Activated CD8-positive, alpha-beta memory T cell treated with anti-CD3 and anti-CD28 coated beads for 1 hour (primary cell): ENCODE data around the gene RUFY1.
"Not testable (repeated sequence)": the region's sequence is repeated elsewhere in the genome, so short reads cannot be mapped to it uniquely, and the experiment has no call there.

Source experiments
- DNase-seq, 2 donors: peaks; one replicate each; pipeline ENCODE4 v3.0.0-alpha.2; 2020; ENCODE audit warnings: low read depth in 1 of 2; ENCODE audit errors: extremely low read depth in 1 of 2

The RUFY1 gene

GRCh38 chr5:179550511-179551342 lies at the start of gene RUFY1:
RUFY1 (plus strand) TSS chr5:179550554; CDS start chr5:179550570, 16 bp downstream.
- DNase-seq = peak; percentile 39 to 76

- DNase-seq = not testable (repeated sequence)
These were observed 48.4 kb upstream of the RUFY1 start for GRCh38 chr5:179501997-179502396.

GRCh38 chr5:179502420-179502819 lies 47.9 kb upstream of the RUFY1 start:
- not testable (repeated sequence) for DNase-seq

GRCh38 chr5:179504191-179504590 lies 46.2 kb upstream of the RUFY1 start:
- no peak for DNase-seq

GRCh38 chr5:179504600-179505396 lies 45.6 kb upstream of the RUFY1 start:
- DNase-seq = no peak

GRCh38 chr5:179505636-179506261 lies 44.6 kb upstream of the RUFY1 start:
- no peak for DNase-seq

GRCh38 chr5:179509239-179509638 lies 41.1 kb upstream of the RUFY1 start:
- DNase-seq = no peak

- DNase-seq = no peak
These were observed 40.5 kb upstream of the RUFY1 start for GRCh38 chr5:179509845-179510244.

- no peak for DNase-seq
These were observed 37.8 kb upstream of the RUFY1 start for GRCh38 chr5:179512452-179513000.

- not testable (repeated sequence) for DNase-seq
These were observed 34.9 kb upstream of the RUFY1 start for GRCh38 chr5:179515501-179515900.

- no peak for DNase-seq
These were observed 34.1 kb upstream of the RUFY1 start for GRCh38 chr5:179516221-179516620.

- not testable (repeated sequence) for DNase-seq
These were observed 32.6 kb upstream of the RUFY1 start for GRCh38 chr5:179517746-179518145.

GRCh38 chr5:179518369-179518768 lies 32.0 kb upstream of the RUFY1 start:
- DNase-seq = not testable (repeated sequence)

GRCh38 chr5:179519416-179520070 lies 30.8 kb upstream of the RUFY1 start:
- not testable (repeated sequence) for DNase-seq

GRCh38 chr5:179522107-179522506 lies 28.2 kb upstream of the RUFY1 start:
- DNase-seq = not testable (repeated sequence)

GRCh38 chr5:179526978-179527377 lies 23.4 kb upstream of the RUFY1 start:
- no peak for DNase-seq

- DNase-seq = peak; percentile 32 to 57
These were observed 20.0 kb upstream of the RUFY1 start for GRCh38 chr5:179530069-179530998.

- no peak for DNase-seq
These were observed 17.3 kb upstream of the RUFY1 start for GRCh38 chr5:179533024-179533423.

GRCh38 chr5:179533907-179534306 lies 16.4 kb upstream of the RUFY1 start:
- no peak for DNase-seq
